Upper lobe of left lung (tissue), 6 donors: ENCODE measurements around the gene NAP1L1. TPM values are rescaled to one million over a fixed set of nuclear protein-coding genes. Genes with fewer than 3 reads are reported as not detected.
A peak's percentile ranks its signal among the peaks of the same experiment; 100 is the strongest.
"Not testable (repeated sequence)": the region's sequence is repeated elsewhere in the genome, so short reads cannot be mapped to it uniquely, and the experiment has no call there.

Source experiments
- ATAC-seq, 2 donors: fragments of 200-7000 bp; cut with Tn5 transposase; one replicate each; pipeline ENCODE4 v1.9.1; 2022; ENCODE audit warnings: mild to moderate bottlenecking in 2 of 2, moderate library complexity in 2 of 2; ENCODE audit not compliant: low FRiP score in 2 of 2
- DNase-seq, 2 donors: peaks; one replicate each; pipeline ENCODE4 v3.0.0-alpha.2; 2019 to 2020
- H3K27ac ChIP-seq, 4 donors: fragments of 200-600 bp; sonication (generic); one replicate each; pipeline ENCODE4 v1.5.1; 2016 to 2019
- H3K27me3 ChIP-seq, 4 donors: fragments of 200-600 bp; sonication (generic); one replicate each; pipeline ENCODE4 v1.5.1; 2017 to 2019
- H3K36me3 ChIP-seq, 4 donors: fragments of 200-600 bp; sonication (generic); one replicate each; pipeline ENCODE4 v1.5.1; 2016 to 2019
- H3K4me1 ChIP-seq, 4 donors: fragments of 200-600 bp; sonication (generic); one replicate each; pipeline ENCODE4 v1.5.1; 2018 to 2019
- H3K4me3 ChIP-seq, 4 donors: fragments of 200-600 bp; sonication (generic); one replicate each; pipeline ENCODE4 v1.5.1; 2017 to 2019; ENCODE audit warnings: mild to moderate bottlenecking in 2 of 4, moderate library complexity in 1 of 4
- H3K9me3 ChIP-seq, 4 donors: fragments of 200-600 bp; sonication (generic); one replicate each; pipeline ENCODE4 v1.5.1; 2018 to 2019
- EP300 ChIP-seq, 4 donors: sonication (generic); formaldehyde crosslinking; IDR thresholded peaks; one replicate each; pipeline ENCODE4 v1.5.1; 2017; ENCODE audit warnings: antibody characterized with exemption in 4 of 4, control low read depth in 2 of 4
- POLR2A ChIP-seq, 4 donors: fragments of 450-650 bp; IDR thresholded peaks; one replicate each; pipeline ENCODE4 v1.5.1; 2016 to 2017; ENCODE audit warnings: antibody characterized with exemption in 4 of 4, mild to moderate bottlenecking in 2 of 4
- POLR2AphosphoS5 ChIP-seq, 2 donors: sonication (generic); formaldehyde crosslinking; IDR thresholded peaks; one replicate each; pipeline ENCODE4 v1.5.1; 2017; ENCODE audit warnings: antibody characterized with exemption in 2 of 2
- WGBS, 2 donors: methylation state at CpG; one replicate each; pipeline ENCODE4 v1.1.5; 2017 to 2018; 5-methylcytosine and 5-hydroxymethylcytosine counted together
- total RNA-seq, 6 donors: library from RNA; depleted of rRNA in 4 of 6; stranded (reverse); fragments of >200 nt in 4 of 6; gene quantifications; one replicate each; pipeline versions ENCODE4 v1.1.0 to v1.2.1, GENCODE V29; 2016 to 2021
- TF ChIP-seq, protein P1 (sequence below), 6 experiments: fragments of 450-650 bp in 4 of 6; fragments of 200-600 bp in 2 of 6; sonication (generic) in 2 of 6; IDR thresholded peaks; one replicate each; pipeline ENCODE4 v1.5.1; 2016 to 2019; ENCODE audit warnings: antibody characterized with exemption in 6 of 6
- donor health status: DM: no; HTN: no; CAD: no; lungs with moderate emphysema.
- donor health status: DM: no; HTN: yes; CAD: no; lungs with severe emphysema.

The NAP1L1 gene
- total RNA-seq, 6 donors from 2014 or later = 245 to 595 (median 329) TPM

DNA sequence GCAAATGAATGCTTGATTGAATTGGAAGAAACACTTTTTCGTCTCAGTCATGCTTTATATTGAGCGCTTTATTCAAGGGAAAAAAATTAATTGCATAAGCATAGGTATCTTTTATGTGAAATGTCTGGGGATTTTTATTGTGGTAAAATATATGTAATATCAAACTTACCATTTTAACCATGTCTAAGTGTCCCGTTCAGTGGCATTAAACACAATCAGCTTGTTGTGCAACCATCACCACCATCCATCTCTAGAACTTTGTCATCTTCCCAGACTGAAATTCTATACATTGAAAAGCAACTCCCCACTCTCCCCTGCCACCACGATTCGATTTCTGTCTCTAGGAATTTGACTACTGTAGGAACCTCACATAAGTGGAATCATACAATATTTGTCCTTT is 92.7 kb downstream of the NAP1L1 start:
- Histone ChIP-seq H3K36me3 (no peaks in the 10 kb centered on the region), H3K4me1 (peaks cover 0 to 8% (median 1%) of the 10 kb centered on the region in 4 donors), H3K27ac (no peak overlapping the region), H3K9me3 (no peaks in the 10 kb centered on the region), H3K27me3 (no peaks in the 10 kb centered on the region), H3K4me3 (no peak overlapping the region)
- no peak for DNase-seq
- no peak for ATAC-seq
- 75% methylated on average over 5 of the region's 5 CpGs for WGBS, 2 donors
- TF ChIP-seq POLR2AphosphoS5 (IDR thresholded peaks at IDR 0.05) = no peak
- TF ChIP-seq POLR2A (IDR thresholded peaks at IDR 0.05) = no peak
- TF ChIP-seq EP300 (IDR thresholded peaks at IDR 0.05) = no peak
- TF ChIP-seq, protein P1, sequence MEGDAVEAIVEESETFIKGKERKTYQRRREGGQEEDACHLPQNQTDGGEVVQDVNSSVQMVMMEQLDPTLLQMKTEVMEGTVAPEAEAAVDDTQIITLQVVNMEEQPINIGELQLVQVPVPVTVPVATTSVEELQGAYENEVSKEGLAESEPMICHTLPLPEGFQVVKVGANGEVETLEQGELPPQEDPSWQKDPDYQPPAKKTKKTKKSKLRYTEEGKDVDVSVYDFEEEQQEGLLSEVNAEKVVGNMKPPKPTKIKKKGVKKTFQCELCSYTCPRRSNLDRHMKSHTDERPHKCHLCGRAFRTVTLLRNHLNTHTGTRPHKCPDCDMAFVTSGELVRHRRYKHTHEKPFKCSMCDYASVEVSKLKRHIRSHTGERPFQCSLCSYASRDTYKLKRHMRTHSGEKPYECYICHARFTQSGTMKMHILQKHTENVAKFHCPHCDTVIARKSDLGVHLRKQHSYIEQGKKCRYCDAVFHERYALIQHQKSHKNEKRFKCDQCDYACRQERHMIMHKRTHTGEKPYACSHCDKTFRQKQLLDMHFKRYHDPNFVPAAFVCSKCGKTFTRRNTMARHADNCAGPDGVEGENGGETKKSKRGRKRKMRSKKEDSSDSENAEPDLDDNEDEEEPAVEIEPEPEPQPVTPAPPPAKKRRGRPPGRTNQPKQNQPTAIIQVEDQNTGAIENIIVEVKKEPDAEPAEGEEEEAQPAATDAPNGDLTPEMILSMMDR (IDR thresholded peaks at IDR 0.05) = no peak

DNA sequence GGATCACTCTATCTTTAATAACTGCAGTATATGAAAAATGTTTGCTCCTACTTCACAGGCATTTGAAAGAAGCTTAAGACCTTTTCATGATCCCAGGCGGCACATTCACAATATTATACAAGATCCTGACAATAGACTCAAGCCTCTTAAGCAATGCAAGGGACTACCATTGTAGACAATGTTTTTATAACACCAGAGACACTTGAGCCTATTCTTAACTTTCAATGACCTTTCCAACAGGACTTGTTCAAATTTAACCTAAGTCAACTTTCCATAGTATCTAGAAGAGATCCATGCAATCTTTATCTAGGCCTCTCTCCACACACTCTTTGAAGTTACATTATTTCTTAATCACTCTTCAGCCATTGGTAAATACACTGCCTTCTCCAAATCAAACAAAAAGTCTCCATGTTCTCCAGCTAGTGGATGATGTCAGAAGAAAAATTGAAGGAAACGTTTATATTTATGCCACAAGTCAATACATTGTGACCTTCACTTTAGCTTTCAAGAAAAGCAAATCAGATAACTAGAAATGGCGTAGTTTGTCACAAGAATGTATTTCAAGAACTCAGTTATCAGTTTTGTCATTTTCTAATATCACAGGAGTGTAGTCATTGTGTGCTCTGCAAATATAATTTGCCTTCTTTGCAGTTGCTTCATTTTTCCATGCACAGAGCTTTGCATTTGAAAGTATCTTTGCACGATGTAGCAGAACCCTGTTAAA is 94.1 kb downstream of the NAP1L1 start:
- ATAC-seq (peak; percentile 52 to 88), DNase-seq (no peak)
- 57 to 68% methylated on average over 4 of the region's 4 CpGs for WGBS, 2 donors
- Histone ChIP-seq H3K27ac (no peak overlapping the region), H3K4me1 (peaks cover 0 to 8% (median 3%) of the 10 kb centered on the region in 4 donors), H3K9me3 (no peaks in the 10 kb centered on the region), H3K4me3 (no peak overlapping the region), H3K36me3 (no peaks in the 10 kb centered on the region), H3K27me3 (no peaks in the 10 kb centered on the region)
- TF ChIP-seq EP300 (IDR thresholded peaks at IDR 0.05) = peak in 1 of 4 donors; percentile 40
- TF ChIP-seq, protein P1 (IDR thresholded peaks at IDR 0.05) = no peak
- no peak for TF ChIP-seq POLR2AphosphoS5 (IDR thresholded peaks at IDR 0.05)

DNA sequence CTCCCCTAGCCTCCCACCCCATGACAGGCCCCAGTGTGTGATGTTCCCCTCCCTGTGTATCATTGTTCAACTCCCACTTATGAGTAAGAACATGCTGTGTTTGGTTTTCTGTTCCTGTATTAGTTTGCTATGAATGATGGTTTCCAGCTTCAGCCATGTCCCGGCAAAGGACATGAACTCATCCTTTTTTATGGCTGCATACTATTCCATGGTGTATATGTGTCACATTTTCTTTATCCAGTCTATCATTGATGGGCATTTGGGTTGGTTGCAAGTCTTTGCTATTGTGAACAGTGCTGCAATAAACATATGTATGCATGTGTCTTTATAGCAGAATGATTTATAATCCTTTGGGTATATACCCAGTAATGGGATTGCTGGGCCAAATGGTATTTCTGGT is 96.8 kb downstream of the NAP1L1 start:
- WGBS, 2 donors = 75 to 94% methylated on average over 1 of the region's 1 CpG

More for the DNA sequence above, 96.8 kb downstream of the NAP1L1 start:
- not testable (repeated sequence) for H3K4me3 ChIP-seq, H3K27ac ChIP-seq, H3K27me3 ChIP-seq, DNase-seq, H3K9me3 ChIP-seq, ATAC-seq, H3K36me3 ChIP-seq
- H3K4me1 ChIP-seq = peaks cover 2 to 10% (median 8%) of the 10 kb centered on the region in 4 donors

Other genes with a start within 250 kb of the NAP1L1 start
- 10 to 100 TPM in 5 of 6 donors, 1 to 10 TPM in 1; 5.2 to 31.2 (median 14.0) TPM for gene PHLDA1, start 52.9 kb downstream of the NAP1L1 start, total RNA-seq